ENCODE results near the gene CD151.

The CD151 gene

DNA sequence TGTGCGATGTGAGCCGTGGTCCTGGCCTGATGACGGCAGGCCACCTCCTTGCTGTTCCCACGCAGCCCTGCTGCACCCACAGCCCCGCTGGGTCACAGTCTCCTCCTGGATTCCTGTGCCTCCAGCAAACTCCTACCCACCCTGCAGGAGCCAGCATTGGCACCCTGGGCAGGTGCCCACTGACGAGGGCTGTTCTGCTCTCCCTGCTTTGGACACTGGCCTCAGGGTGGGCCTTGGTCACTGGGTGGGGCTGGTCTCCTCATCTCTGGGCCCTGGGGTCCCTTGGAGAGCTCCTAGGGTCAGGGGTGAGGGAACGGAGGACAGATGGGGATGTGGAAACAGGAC is 22.6 kb downstream of the CD151 start:
- DNase-seq, result no peak

DNA sequence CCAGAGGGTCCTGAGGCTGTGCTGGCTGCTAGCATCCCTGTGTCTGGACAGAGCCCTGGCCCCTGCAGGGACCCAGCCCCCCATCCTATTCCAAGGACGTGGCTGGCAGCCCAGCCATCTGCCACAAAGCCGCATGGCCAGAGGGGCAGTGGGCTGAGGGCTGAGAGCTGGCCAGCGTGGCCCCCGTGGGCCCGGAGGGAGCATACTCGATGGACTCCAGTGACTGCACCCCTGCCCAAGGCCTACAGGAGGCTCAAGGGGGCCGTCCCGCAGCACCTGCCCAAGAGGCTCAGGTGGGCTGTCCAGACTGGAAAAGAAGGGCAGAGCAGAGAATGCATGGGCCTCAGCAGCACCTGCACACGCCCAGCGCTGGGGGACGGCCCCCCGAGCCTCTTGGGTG is 23.0 kb downstream of the CD151 start:
- DNase-seq, result no peak

DNA sequence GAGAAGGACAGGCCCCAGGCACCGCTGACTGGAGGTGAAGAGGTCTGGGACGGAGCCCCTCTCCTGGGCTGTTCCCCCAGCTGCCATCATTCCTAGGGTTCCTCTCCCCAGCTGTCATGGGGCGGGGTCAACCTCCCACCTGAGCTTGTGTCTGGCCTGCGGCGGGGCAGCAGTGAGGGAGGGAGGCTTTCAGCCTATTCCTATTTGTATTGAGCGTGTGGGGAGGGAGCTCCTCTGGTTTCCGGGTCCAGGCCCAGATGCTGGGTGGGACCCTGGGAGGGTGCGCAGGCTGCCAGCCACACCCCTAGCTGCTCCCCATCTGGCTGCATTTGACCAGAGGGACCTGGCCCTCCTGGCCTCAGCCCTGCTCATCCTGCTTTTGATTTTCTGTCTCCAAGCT is 23.6 kb downstream of the CD151 start:
- DNase-seq, result no peak

DNA sequence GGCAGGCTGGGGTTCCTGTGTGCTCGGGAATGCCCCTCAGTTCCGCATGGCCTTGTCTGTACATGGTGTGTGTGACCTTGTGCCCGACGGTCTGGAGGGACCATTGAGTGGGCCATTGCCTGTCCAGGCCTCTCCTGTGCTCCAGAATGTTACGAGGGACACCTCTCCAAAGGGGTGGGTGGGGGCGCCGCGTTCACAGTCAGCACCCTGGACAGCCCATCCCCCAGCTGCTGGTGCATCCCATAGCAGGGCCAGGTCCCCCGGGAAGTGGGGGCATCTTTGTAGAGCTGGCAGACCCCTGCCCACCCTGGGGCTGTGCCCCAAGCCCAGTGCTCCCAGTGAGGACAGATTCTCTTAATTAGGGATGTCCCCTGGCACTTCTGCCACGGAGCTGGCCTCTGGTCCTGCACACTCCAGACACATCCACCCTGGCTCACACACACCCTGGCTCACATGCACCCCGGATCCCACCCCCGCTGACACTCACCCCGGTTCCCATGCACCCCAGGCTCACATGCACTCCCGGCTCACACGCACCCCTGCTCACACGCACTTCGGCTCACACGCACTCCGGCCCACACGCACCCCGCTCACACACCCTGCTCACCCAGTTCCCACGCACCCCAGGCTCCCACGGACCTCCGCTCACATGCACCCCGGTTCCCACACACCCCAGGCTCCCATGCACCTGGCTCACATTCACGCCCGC is 25.5 kb downstream of the CD151 start:
- no peak for DNase-seq

GRCh38 chr11:858762-859339 is 26.1 kb downstream of the CD151 start:
- no peak for DNase-seq

GRCh38 chr11:859394-860131 is 26.8 kb downstream of the CD151 start:
- DNase-seq, result peak in 39 of 56 donors; percentile 4 to 77 (median 34)

GRCh38 chr11:860234-861104 is 27.7 kb downstream of the CD151 start:
- no peak for DNase-seq

- DNase-seq, result no peak
These were observed 28.3 kb downstream of the CD151 start for GRCh38 chr11:861105-861479.

DNA sequence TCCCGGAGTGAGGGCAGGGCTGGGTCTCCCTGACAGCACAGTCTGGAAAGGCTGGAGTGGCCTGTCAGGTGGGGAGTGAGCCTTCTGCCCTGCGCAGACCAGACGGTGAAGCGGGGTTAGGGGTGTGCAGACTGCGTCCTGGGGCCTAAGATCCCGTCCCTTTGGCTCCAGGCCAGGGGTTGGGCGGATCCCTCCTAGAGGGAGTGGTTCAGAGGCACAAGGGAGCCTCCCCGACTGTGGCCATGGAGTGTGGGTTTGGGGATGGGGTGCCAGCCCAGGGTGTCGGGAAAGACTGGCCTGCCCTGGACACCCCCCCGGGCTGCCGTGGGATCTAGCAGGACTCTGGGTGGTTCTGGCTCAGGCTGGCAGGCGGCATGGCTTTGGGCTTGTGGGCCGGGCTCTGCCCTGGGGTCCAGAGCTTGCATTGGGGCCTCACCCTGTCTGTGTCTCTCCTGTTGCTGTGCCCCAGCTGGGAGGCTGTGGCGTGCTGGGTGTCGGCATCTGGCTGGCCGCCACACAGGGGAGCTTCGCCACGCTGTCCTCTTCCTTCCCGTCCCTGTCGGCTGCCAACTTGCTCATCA is 29.4 kb downstream of the CD151 start:
- DNase-seq, result no peak

DNA sequence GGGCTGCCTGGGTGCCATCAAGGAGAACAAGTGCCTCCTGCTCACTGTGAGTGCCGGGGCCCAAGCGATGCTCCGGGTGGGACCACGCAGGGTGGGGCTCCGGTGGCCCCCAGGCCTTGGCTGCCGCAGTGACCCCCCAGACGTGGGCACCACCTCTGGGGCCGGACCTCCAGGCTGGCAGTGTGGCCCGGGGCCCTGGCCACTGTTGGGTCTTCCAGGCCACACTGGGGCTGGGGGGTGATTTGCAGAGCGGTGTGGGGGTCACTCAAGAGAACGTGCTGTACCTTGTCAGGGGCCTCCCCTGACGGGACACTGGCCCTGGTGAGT is 29.9 kb downstream of the CD151 start:
- DNase-seq, result no peak

- no peak for DNase-seq
These were observed 30.5 kb downstream of the CD151 start for GRCh38 chr11:863023-863909.

DNA sequence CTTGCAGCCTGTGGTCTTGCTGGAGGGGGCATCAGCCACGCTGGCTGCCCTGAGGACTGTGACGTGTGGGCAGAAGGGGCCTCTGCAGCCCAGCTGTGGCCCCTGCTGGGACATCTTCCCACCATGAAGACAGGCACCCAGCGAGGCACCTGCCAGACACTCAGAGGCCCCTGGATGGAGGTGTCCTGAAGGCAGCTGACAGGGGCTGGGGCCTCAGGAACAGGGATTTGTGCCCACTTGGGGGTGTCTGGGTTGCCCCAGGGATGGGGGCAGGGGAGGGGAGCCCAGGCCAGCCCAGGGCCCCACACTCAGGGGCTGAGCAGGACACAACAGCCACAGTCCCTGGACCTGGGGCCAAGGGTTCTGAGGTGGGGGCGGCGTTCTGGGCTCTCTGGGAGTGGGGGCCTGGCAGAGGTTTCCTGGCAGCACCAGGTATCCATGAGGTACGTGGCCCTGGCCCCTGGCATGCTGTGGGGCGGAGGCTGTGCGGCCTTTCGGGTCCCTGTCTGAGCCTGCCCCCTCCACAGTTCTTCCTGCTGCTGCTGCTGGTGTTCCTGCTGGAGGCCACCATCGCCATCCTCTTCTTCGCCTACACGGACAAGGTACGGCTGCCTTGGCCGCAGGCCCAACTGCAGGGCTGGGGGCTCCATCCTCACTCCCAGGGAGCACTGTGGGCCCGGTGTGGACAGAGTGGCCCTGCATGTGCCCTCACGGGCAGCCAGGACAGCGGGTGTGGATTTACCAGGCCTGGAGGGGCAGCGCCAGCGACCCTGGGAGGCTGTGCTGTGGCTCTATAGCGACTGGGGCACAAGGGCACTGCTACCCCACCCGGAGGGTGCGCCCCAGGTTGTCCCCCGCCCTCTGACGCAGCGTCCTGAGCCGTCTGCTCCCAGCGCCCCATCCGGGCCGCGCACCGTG is 31.4 kb downstream of the CD151 start:
- no peak for DNase-seq

GRCh38 chr11:864898-865297 is 32.1 kb downstream of the CD151 start:
- no peak for DNase-seq

- DNase-seq, result no peak
These were observed 33.0 kb downstream of the CD151 start for GRCh38 chr11:865462-866430.

- DNase-seq, result no peak
These were observed 33.7 kb downstream of the CD151 start for GRCh38 chr11:866481-866880.

DNA sequence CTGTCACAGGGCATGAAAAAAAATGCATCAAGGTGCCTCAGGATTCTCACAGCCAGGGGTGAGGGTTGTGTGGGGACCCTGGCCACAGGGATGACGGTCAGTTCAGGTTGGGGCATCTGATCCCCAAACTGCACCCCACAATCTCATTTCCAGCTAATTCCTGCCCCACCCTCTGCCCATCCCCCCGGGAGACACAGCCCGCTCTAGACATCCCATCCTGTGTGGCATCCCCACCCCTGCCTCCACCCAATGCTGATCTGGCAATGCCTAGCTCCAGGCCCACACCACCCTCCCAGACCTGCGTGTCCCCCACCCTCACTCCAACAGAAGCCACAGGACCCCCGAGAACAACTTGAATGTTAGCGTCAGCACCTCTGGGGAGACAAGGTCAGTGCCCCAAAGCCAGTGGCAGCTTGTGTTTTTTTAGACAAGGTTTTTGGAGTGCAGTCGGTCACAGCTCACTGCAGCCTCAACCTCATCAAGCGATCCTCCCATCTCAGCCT is 35.2 kb downstream of the CD151 start:
- DNase-seq, result no peak

GRCh38 chr11:868394-868793 is 35.6 kb downstream of the CD151 start:
- no peak for DNase-seq

DNA sequence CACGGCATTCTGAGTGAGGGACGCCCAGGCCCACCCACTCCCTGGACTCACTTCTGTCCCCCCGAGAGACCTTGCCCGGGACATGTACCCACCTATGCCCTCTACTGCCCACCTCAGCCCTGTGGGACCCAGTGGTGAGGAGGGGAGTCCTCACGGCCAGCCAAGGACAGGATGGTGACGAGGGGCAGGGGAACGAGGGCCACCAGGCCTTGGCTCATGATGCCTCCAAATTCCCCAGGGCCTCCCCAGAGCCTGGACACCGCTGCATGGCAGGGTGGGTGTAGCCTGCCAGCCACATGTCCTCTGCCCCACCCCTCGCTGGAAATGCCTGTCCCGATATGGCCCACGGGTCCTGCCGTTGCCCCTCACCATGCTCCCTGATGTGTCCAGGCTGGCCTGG is 36.0 kb downstream of the CD151 start:
- no peak for DNase-seq

All from nucleus accumbens (tissue), 56 donors.